Ovary (tissue), 10 donors: ENCODE measurements around the gene LEKR1. TPM values are rescaled to one million over a fixed set of nuclear protein-coding genes. Genes with fewer than 3 reads are reported as not detected.

Experiments
- DNase-seq, 5 donors: peaks; one replicate each; pipeline ENCODE4 v3.0.0-alpha.2; 2019 to 2020
- H3K27ac ChIP-seq, 2 donors: fragments of 200-600 bp; one replicate each; pipeline versions ENCODE4 v1.5.1 to v1.8.0; 2019 to 2022
- H3K27me3 ChIP-seq: fragments of 200-600 bp; one replicate; pipeline ENCODE4 v1.8.0; 2022
- H3K36me3 ChIP-seq: fragments of 200-600 bp; sonication (generic); one replicate; pipeline ENCODE4 v1.5.1; 2019
- H3K4me1 ChIP-seq: one replicate; pipeline ENCODE4 v1.8.1; 2013; ENCODE audit warnings: mild to moderate bottlenecking, moderate library complexity; ENCODE audit not compliant: insufficient read depth
- H3K4me3 ChIP-seq: fragments of 200-600 bp; sonication (generic); one replicate; pipeline ENCODE4 v1.5.1; 2017
- H3K9me3 ChIP-seq, 2 donors: fragments of 200-600 bp in 1 of 2; sonication (generic) in 1 of 2; one replicate each; pipeline versions ENCODE4 v1.5.1 to v1.8.1; 2013 to 2019; ENCODE audit warnings: mild to moderate bottlenecking in 1 of 2, moderate library complexity in 1 of 2
- EP300 ChIP-seq: sonication (generic); formaldehyde crosslinking; IDR thresholded peaks from one replicate; pipeline ENCODE4 v1.6.1; 2017; ENCODE audit warnings: antibody characterized with exemption
- POLR2A ChIP-seq: fragments of 450-650 bp; IDR thresholded peaks from one replicate; pipeline ENCODE4 v1.6.1; 2017; ENCODE audit warnings: antibody characterized with exemption, mild to moderate bottlenecking, moderate library complexity
- WGBS, 3 donors: extraction: QIAGEN DNeasy Blood & Tissue Kit in 1 of 3; methylation state at CpG; one replicate each; pipeline versions ENCODE4 v1.1.5 to v1.1.7; 2013 to 2017; 5-methylcytosine and 5-hydroxymethylcytosine counted together
- intact Hi-C, 4 donors: fragments of 100-400 bp; cut with DNase I; formaldehyde crosslinking; loops; one replicate each; pipeline versions ENCODE4 v1.11.0 to v1.15.1; 2022 to 2023
- long read RNA-seq, 3 donors: library from polyadenylated mRNA in 2 of 3; unstranded in 2 of 3; transcript quantifications; one replicate each; pipeline ENCODE4 v2.0.0 and lab custom pipeline, GENCODE V29; 2021 to 2026
- polyA plus RNA-seq, 2 donors: library from polyadenylated mRNA; stranded (reverse); fragments of 200-250 nt in 1 of 2; fragments of 350-450 nt in 1 of 2; fragmentation: Illumina TruSeq in 1 of 2; extraction: RNeasy Lipid Tissue Mini Kit (QIAGEN cat#74804) in 1 of 2; gene quantifications; one replicate each; pipeline ENCODE4 v1.2.3, GENCODE V29; 2013 to 2014
- total RNA-seq, 7 donors: library from RNA; depleted of rRNA in 2 of 7; stranded (reverse); fragments of >200 nt in 2 of 7; fragmentation: NEBNext Ultra II Directional in 3 of 7; extraction: Animal tissue kit (Norgen Biotek cat#: 25700) in 3 of 7; gene quantifications; one replicate each; pipeline versions ENCODE4 v1.1.0 to v1.2.4, GENCODE V29; 2016 to 2023
- TF ChIP-seq, protein P1 (sequence below), 3 donors: fragments of 450-650 bp in 2 of 3; fragments of 200-600 bp in 1 of 3; IDR thresholded peaks; one replicate each; pipeline versions ENCODE4 v1.5.1 to v1.8.0; 2016 to 2022; ENCODE audit warnings: antibody characterized with exemption in 3 of 3, mild to moderate bottlenecking in 1 of 3
- donor health status: DM: no; HTN: no; CAD: no; lungs with moderate emphysema.
- donor health status: DM: no; HTN: no; CAD: no.
- donor health status: Bipolar disorder and iron deficiency.
- donor health status: DM: yes; HTN: yes; CAD: no.
- donor health status: DM: no; HTN: no; CAD: no.
- donor health status: DM: yes; HTN: yes; CAD: no.

LEKR1 gene
- total RNA-seq (1 to 10 TPM; 1.5 to 7.8 (median 2.6) TPM), polyA plus RNA-seq (under 1 TPM; 0.38 to 0.41 TPM)
- long read RNA-seq, donor 1, partial matches to known transcripts, result 0 of 4 reads
- long read RNA-seq, donor 1, other reads (novel, unspliced or antisense), result 2 of 4 reads
- long read RNA-seq, donor 2, partial matches to known transcripts, result 0 of 2 reads
- long read RNA-seq, donor 2, other reads (novel, unspliced or antisense), result 0 of 2 reads
- long read RNA-seq, donor 3, partial matches to known transcripts, result 0 of 2 reads
- long read RNA-seq, donor 3, other reads (novel, unspliced or antisense), result 2 of 2 reads

DNA sequence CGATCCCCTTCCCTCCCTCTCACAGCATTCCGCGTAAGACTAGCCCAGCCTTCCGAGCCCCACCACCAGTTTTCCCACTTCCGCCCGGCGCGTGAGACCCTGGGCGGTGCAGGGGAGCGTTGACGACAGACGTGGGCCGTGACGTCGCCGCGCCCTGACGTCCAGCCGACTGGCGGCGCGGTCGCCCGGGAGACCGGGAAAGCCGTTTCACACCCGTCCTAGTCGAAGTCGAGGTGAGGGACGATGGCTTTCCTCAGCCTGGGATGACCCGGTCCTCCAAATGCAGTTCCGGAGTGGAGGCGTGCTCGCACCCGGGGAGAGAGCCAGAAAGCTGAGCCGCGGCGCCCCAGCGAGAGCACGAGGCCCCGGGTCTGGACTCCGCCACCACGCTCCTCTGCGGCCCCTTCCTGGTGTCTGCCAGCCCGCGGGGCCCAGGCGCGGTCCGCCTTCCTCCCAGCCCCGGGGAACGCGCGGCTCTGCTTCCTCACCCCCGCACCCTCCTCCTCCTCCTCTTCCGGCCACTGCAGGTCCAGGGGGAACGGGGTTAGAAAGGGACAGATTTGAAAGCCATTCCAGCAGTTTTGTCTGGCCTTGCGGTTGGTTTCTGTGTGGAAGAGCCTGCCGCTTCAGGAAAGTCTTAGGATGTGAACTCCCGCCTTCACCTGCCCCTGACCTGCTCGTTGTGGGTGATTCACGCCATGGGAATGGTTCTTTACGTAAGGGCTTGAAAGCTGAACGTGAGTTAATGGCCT is at the start of gene LEKR1:
Gene LEKR1, plus strand, starts transcription at position 210 of the 752 bp plus-strand sequence. CDS start 2,977 bp downstream, outside the sequence.
- peak; percentile 84 to 93 (median 88) for DNase-seq

DNA sequence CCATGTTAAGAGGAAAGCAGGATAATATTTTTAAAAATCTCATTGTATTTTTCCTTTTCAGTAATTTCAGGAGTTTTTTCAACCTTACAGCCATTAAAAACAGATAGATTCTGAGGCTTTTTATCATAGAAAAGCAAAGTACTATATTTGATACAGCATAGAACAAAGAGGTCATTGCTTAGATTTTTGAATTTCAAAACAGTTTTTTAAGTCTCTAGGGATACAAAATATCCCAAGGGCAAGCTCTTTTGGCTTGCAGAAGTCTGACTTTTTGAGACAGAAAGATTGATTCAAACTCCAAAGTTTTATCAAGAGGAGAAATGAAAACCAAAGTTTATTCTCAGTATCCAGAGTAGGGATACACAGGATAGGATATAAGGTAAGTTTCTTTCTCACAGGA is 49.3 kb upstream of the LEKR1 start:
- no peaks in the 10 kb centered on the region for H3K36me3 ChIP-seq
- no peak overlapping the region for H3K4me3 ChIP-seq
- H3K27ac ChIP-seq, result no peak overlapping the region
- no peak for TF ChIP-seq EP300
- TF ChIP-seq POLR2A, result no peak
- TF ChIP-seq, protein P1, sequence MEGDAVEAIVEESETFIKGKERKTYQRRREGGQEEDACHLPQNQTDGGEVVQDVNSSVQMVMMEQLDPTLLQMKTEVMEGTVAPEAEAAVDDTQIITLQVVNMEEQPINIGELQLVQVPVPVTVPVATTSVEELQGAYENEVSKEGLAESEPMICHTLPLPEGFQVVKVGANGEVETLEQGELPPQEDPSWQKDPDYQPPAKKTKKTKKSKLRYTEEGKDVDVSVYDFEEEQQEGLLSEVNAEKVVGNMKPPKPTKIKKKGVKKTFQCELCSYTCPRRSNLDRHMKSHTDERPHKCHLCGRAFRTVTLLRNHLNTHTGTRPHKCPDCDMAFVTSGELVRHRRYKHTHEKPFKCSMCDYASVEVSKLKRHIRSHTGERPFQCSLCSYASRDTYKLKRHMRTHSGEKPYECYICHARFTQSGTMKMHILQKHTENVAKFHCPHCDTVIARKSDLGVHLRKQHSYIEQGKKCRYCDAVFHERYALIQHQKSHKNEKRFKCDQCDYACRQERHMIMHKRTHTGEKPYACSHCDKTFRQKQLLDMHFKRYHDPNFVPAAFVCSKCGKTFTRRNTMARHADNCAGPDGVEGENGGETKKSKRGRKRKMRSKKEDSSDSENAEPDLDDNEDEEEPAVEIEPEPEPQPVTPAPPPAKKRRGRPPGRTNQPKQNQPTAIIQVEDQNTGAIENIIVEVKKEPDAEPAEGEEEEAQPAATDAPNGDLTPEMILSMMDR (IDR thresholded peaks at IDR 0.05), result no peak
- H3K27me3 ChIP-seq, result no peaks in the 10 kb centered on the region
- H3K4me1 ChIP-seq, result no peaks in the 10 kb centered on the region
- DNase-seq, result no peak
- intact Hi-C loops, result no loop called here
- no peaks in the 10 kb centered on the region for H3K9me3 ChIP-seq

More for the DNA sequence above, at the start of gene LEKR1:
- Histone ChIP-seq H3K27ac (peak within 1 kb of the TSS; percentile 75 to 83), H3K9me3 (no peaks in the 10 kb centered on the region), H3K36me3 (no peaks in the 10 kb centered on the region), H3K27me3 (no peaks in the 10 kb centered on the region), H3K4me1 (no peaks in the 10 kb centered on the region), H3K4me3 (peak within 1 kb of the TSS; percentile 67)
- intact Hi-C loops, result loop anchor here in 2 of 4 donors (5.0 to 10.0 kb wide), 3 partner anchors 152 to 261 kb away; partner anchors contain the start of gene TIPARP (in 1 of the 2)
- 0 to 1% (median 0%) methylated on average over 60 to 63 of the region's 63 CpGs for WGBS, 3 donors
- TF ChIP-seq POLR2A, result peak; percentile 76
- TF ChIP-seq EP300, result peak; percentile 3
- TF ChIP-seq, protein P1 (IDR thresholded peaks at IDR 0.05), result peak in 2 of 3 donors; percentile 8 to 16

DNA sequence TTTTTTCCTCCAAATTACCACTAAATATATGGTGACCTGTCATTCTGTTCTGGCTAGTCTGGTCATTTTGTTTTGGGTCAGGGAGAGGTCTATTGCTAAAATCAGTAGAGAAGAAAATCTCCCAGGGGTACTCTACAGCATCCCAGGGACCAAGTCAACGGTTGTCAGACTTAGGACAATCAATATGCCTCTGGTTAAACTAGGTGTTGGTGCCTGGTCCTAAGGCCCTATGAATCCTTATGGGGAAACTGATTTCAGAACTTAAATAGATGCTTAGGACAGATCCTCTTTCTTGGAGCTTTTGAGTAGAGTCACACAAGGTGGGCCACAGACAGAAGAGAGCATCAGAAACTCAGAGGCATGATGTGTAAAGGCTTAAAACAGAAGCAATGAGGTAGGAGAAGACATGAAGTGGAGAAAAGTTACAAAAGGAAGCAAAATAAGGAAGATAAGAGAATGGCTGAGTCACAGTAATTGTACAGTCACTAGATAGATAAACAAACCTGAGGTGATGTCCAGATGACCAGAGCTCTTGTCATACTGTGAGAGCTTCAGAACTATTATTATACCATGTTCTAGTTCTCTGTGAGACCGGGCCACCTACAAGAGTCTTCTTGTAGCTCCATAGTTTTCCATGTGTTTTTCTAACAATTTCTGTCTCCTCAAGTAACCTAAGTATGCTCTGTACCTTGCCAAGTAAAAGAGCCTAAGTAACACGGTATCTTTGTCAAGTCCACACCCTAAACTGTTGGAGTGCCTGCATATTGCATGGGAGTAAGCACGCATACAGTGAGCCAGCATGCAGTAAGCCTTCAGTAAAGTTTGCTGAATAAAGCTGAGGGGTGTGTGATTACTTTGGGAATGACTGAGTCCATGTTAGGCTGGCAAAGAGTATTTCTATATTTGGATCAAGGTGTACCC is 44.6 kb upstream of the LEKR1 start:
- Histone ChIP-seq H3K27me3 (no peaks in the 10 kb centered on the region), H3K9me3 (no peaks in the 10 kb centered on the region), H3K4me1 (no peaks in the 10 kb centered on the region), H3K36me3 (no peaks in the 10 kb centered on the region), H3K27ac (no peak overlapping the region), H3K4me3 (no peak overlapping the region)
- no peak for DNase-seq
- intact Hi-C loops, result no loop called here
- TF ChIP-seq, protein P1 (IDR thresholded peaks at IDR 0.05), result no peak
- TF ChIP-seq EP300, result no peak
- TF ChIP-seq POLR2A, result no peak
- 83 to 90% (median 90%) methylated on average over 4 of the region's 4 CpGs for WGBS, 3 donors

DNA sequence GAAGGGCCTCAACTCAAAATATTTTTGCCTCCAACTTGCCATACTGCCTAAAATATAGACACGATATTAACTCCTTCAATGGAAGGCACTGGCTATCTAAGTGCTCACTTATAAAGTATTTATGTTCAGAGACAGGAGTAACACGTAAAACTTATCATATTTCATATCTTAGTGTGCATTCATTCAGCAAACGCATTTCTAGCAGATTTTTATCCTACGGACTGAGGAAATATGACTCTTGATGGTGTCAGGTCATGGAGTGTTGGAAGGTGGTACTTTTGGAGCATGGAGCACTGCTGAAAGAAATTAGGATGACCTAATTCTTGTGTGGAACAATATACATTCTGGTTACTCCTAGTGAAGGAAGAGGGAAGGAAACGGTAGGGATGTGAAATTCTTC is 43.8 kb upstream of the LEKR1 start:
- Histone ChIP-seq H3K36me3 (no peaks in the 10 kb centered on the region), H3K9me3 (no peaks in the 10 kb centered on the region), H3K27ac (no peak overlapping the region), H3K4me1 (no peaks in the 10 kb centered on the region), H3K4me3 (no peak overlapping the region), H3K27me3 (no peaks in the 10 kb centered on the region)
- WGBS, 3 donors, result 91 to 92% (median 91%) methylated on average over 5 of the region's 5 CpGs
- TF ChIP-seq, protein P1 (IDR thresholded peaks at IDR 0.05), result no peak
- TF ChIP-seq POLR2A (no peak), EP300 (no peak)
- intact Hi-C loops, result no loop called here
- DNase-seq, result no peak
